Mammary epithelial cell (primary cell): ENCODE results near the gene KYAT1.

ENCODE experiments used
- EZH2 ChIP-seq: IDR thresholded peaks from 2 replicates; pipeline ENCODE4 v1.6.1; 2012; ENCODE audit warnings: low read length, inconsistent platforms, borderline replicate concordance
- TF ChIP-seq, protein P1 (sequence below), 2 donors: IDR thresholded peaks in 1 of 2; conservative IDR thresholded peaks in 1 of 2; 2 replicates each; pipeline ENCODE4 v1.5.1; 2011 to 2012; ENCODE audit warnings: inconsistent platforms in 2 of 2, low read length in 2 of 2, mild to moderate bottlenecking in 2 of 2, control low read depth in 1 of 2, low read depth in 1 of 2; ENCODE audit not compliant: insufficient read depth in 1 of 2; ENCODE audit errors: extremely low read depth in 1 of 2

- TF ChIP-seq, protein P1, sequence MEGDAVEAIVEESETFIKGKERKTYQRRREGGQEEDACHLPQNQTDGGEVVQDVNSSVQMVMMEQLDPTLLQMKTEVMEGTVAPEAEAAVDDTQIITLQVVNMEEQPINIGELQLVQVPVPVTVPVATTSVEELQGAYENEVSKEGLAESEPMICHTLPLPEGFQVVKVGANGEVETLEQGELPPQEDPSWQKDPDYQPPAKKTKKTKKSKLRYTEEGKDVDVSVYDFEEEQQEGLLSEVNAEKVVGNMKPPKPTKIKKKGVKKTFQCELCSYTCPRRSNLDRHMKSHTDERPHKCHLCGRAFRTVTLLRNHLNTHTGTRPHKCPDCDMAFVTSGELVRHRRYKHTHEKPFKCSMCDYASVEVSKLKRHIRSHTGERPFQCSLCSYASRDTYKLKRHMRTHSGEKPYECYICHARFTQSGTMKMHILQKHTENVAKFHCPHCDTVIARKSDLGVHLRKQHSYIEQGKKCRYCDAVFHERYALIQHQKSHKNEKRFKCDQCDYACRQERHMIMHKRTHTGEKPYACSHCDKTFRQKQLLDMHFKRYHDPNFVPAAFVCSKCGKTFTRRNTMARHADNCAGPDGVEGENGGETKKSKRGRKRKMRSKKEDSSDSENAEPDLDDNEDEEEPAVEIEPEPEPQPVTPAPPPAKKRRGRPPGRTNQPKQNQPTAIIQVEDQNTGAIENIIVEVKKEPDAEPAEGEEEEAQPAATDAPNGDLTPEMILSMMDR (conservative IDR thresholded peaks at IDR 0.05 in 1 of 2, IDR thresholded peaks at IDR 0.05 in 1 of 2; ENCODE audit: extremely low read depth in 1 of 2, insufficient read depth in 1 of 2, low read depth in 1 of 2, low read length in 2 of 2), result no peak
- TF ChIP-seq EZH2, result no peak
Measured at GRCh38 chr9:128913048-128913900, 31.5 kb upstream of the KYAT1 start.
